ENCODE results near the gene RGPD5.
"Not testable (repeated sequence)": the region's sequence is repeated elsewhere in the genome, so short reads cannot be mapped to it uniquely, and the experiment has no call there.

RGPD5 gene

GRCh38 chr2:109794074-109794737 is at the start of gene RGPD5:
Gene RGPD5, plus strand, starts transcription at chr2:109794305. Its CDS starts 161 bp downstream, at chr2:109794466.
- DNase-seq, result not testable (repeated sequence)

GRCh38 chr2:109751572-109751971 is 42.5 kb upstream of the RGPD5 start:
- not testable (repeated sequence) for DNase-seq

- DNase-seq, result not testable (repeated sequence)
Observed at GRCh38 chr2:109757163-109757824, 36.8 kb upstream of the RGPD5 start.

GRCh38 chr2:109760265-109761042 is 33.7 kb upstream of the RGPD5 start:
- not testable (repeated sequence) for DNase-seq

GRCh38 chr2:109761043-109761454 is 33.1 kb upstream of the RGPD5 start:
- DNase-seq, result not testable (repeated sequence)

- not testable (repeated sequence) for DNase-seq
Observed at GRCh38 chr2:109761976-109762375, 32.1 kb upstream of the RGPD5 start.

- DNase-seq, result not testable (repeated sequence)
Observed at GRCh38 chr2:109766074-109766473, 28.0 kb upstream of the RGPD5 start.

GRCh38 chr2:109766886-109767578 is 27.1 kb upstream of the RGPD5 start:
- not testable (repeated sequence) for DNase-seq

GRCh38 chr2:109768934-109769333 is 25.2 kb upstream of the RGPD5 start:
- not testable (repeated sequence) for DNase-seq

- not testable (repeated sequence) for DNase-seq
Observed at GRCh38 chr2:109779118-109779517, 15.0 kb upstream of the RGPD5 start.

GRCh38 chr2:109781147-109781816 is 12.8 kb upstream of the RGPD5 start:
- DNase-seq, result not testable (repeated sequence)

- DNase-seq, result not testable (repeated sequence)
Observed at GRCh38 chr2:109782446-109782993, 11.6 kb upstream of the RGPD5 start.

GRCh38 chr2:109791530-109792279 is 2.4 kb upstream of the RGPD5 start:
- not testable (repeated sequence) for DNase-seq

- DNase-seq, result not testable (repeated sequence)
Observed at GRCh38 chr2:109792659-109793058, 1.4 kb upstream of the RGPD5 start.

GRCh38 chr2:109871129-109871751 is 77.1 kb downstream of the RGPD5 start:
- not testable (repeated sequence) for DNase-seq

GRCh38 chr2:109876625-109877024 is 82.5 kb downstream of the RGPD5 start:
- not testable (repeated sequence) for DNase-seq

GRCh38 chr2:109882112-109882511 is 88.0 kb downstream of the RGPD5 start:
- not testable (repeated sequence) for DNase-seq

- not testable (repeated sequence) for DNase-seq
Observed at GRCh38 chr2:109888414-109888813, 94.3 kb downstream of the RGPD5 start.

- DNase-seq, result not testable (repeated sequence)
Observed at GRCh38 chr2:109889909-109890308, 95.8 kb downstream of the RGPD5 start.

GRCh38 chr2:109891024-109891423 is 96.9 kb downstream of the RGPD5 start:
- DNase-seq, result not testable (repeated sequence)

- not testable (repeated sequence) for DNase-seq
Observed at GRCh38 chr2:109893736-109894135, 99.6 kb downstream of the RGPD5 start.

Data from NCI-H82 (cell line).